PFSK-1 (cell line): ENCODE results near the gene NUDT8.

Experiments used
- FOXP2 ChIP-seq: optimal IDR thresholded peaks from 2 replicates; pipeline ENCODE3; 2011; ENCODE audit warnings: borderline replicate concordance, control low read depth, inconsistent platforms; ENCODE audit not compliant: insufficient read depth; ENCODE audit errors: extremely low read length, extremely low read depth
- POLR2AphosphoS5 ChIP-seq: IDR thresholded peaks from 2 replicates; pipeline ENCODE4 v1.6.1; 2012; ENCODE audit warnings: low read depth, mild to moderate bottlenecking, control low read depth, low read length, moderate library complexity
- SIN3A ChIP-seq: IDR thresholded peaks from 2 replicates; pipeline ENCODE4 v1.6.1; 2012; ENCODE audit warnings: mild to moderate bottlenecking, low read length, moderate library complexity, borderline replicate concordance; ENCODE audit not compliant: insufficient read depth
- TAF1 ChIP-seq: IDR thresholded peaks from 2 replicates; pipeline ENCODE4 v1.6.1; 2012; ENCODE audit warnings: low read length, control low read depth, borderline replicate concordance; ENCODE audit not compliant: insufficient read depth
- TF ChIP-seq, protein P1 (sequence below), 2 experiments: IDR thresholded peaks; 2 replicates each; pipeline versions ENCODE4 v1.6.1 to v1.8.0; 2011 to 2012; ENCODE audit warnings: low read depth in 2 of 2, low read length in 2 of 2, control low read depth in 1 of 2, inconsistent platforms in 1 of 2, mild to moderate bottlenecking in 1 of 2, moderate library complexity in 1 of 2; ENCODE audit not compliant: insufficient read depth in 1 of 2

Gene NUDT8

DNA sequence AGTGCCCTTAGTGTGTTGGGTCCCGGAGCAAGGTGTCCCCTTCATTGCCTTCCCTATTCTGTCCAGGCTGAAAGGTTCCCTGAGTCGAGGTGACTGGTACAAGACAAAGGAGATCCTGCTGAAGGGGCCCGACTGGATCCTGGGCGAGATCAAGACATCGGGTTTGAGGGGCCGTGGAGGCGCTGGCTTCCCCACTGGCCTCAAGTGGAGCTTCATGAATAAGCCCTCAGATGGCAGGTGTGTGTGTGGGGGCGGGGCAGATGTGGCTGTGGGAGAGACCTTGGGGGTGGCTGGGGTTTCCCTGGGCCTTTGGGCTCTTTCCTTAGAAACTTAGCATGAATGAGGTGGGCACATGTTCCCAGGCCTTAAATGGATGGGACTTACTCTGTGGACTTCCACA is 21.3 kb downstream of the NUDT8 start:
- TF ChIP-seq TAF1, result no peak
- TF ChIP-seq SIN3A, result no peak
- no peak for TF ChIP-seq FOXP2
- TF ChIP-seq POLR2AphosphoS5, result no peak
- TF ChIP-seq, protein P1, sequence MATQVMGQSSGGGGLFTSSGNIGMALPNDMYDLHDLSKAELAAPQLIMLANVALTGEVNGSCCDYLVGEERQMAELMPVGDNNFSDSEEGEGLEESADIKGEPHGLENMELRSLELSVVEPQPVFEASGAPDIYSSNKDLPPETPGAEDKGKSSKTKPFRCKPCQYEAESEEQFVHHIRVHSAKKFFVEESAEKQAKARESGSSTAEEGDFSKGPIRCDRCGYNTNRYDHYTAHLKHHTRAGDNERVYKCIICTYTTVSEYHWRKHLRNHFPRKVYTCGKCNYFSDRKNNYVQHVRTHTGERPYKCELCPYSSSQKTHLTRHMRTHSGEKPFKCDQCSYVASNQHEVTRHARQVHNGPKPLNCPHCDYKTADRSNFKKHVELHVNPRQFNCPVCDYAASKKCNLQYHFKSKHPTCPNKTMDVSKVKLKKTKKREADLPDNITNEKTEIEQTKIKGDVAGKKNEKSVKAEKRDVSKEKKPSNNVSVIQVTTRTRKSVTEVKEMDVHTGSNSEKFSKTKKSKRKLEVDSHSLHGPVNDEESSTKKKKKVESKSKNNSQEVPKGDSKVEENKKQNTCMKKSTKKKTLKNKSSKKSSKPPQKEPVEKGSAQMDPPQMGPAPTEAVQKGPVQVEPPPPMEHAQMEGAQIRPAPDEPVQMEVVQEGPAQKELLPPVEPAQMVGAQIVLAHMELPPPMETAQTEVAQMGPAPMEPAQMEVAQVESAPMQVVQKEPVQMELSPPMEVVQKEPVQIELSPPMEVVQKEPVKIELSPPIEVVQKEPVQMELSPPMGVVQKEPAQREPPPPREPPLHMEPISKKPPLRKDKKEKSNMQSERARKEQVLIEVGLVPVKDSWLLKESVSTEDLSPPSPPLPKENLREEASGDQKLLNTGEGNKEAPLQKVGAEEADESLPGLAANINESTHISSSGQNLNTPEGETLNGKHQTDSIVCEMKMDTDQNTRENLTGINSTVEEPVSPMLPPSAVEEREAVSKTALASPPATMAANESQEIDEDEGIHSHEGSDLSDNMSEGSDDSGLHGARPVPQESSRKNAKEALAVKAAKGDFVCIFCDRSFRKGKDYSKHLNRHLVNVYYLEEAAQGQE (IDR thresholded peaks at IDR 0.05; ENCODE audit: insufficient read depth in 1 of 2, low read depth in 2 of 2, low read length in 2 of 2), result no peak

DNA sequence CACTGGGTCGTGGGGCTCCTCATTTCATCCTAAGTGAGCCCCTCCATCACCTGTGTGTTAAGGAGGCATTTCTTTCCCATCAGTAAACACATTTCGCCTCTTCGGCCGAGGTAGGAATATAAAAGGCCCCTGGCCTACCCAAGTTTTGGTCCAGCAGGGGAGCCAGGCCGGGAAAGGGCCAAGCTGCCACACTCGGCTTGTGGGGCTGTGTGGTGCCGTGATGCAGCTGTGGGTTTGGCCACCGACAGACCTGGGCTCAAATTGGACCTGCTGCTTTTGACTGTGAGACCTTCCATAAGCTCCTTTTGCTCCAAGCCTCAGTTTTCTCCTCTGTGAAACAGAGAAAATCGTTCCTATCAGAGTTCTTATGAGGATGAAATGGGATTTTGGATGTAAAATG is 22.2 kb downstream of the NUDT8 start:
- TF ChIP-seq TAF1, result no peak
- TF ChIP-seq, protein P1 (IDR thresholded peaks at IDR 0.05; ENCODE audit: insufficient read depth in 1 of 2, low read depth in 2 of 2, low read length in 2 of 2), result no peak
- TF ChIP-seq FOXP2, result no peak
- no peak for TF ChIP-seq POLR2AphosphoS5

DNA sequence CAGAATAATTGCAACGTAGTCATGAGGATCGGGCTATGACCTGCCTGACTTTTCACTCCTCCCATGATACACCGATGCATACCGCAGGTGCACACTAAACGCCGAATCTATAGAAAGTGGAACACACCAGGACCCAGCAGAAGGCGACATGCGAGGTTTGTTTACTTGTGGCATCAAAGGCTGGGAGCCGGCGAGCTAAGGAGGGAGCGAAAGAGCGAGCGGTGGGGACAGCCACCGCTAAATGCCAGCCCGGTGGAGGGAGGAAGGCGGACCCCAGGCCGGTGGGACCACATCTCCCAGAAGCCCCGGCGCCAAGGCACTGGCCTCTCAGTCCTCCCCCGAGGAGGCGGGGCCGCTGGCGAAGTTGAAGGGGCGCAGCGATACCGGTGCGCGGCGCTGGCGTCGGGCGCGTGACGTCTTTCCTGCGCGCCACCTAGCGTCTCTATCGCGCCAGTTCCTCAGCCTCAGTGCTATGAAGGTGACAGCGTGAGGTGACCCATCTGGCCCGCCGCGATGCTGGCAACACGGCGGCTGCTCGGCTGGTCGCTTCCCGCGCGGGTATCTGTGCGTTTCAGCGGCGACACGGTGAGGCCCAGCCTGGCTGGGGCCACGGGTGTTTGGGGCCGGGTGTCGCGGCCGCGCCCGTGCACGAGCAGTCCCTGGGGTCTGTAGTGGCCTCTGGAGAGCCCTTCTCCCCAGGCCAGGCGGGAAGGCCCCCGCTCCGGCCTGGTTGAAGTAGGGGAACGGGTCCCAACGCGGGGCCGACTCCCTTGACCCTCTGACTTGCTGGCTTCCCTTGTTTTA is 23.0 kb downstream of the NUDT8 start, which contains the start of gene NDUFV1:
Gene NDUFV1 (plus strand): TSS at position 445 of the 804 bp plus-strand sequence. CDS start 69 bp downstream, at position 514.
- TF ChIP-seq FOXP2 (peak; percentile 97), SIN3A (0 out of 2 replicates have a peak, but pooled peaks have one; percentile 51), TAF1 (peak; percentile 55; the same call in 1 of the 2 replicates), POLR2AphosphoS5 (peak; percentile 84)
- TF ChIP-seq, protein P1 (IDR thresholded peaks at IDR 0.05; ENCODE audit: insufficient read depth in 1 of 2, low read depth in 2 of 2, low read length in 2 of 2), result peak; percentile 25 to 44; a peak in 1 of 4 replicates

DNA sequence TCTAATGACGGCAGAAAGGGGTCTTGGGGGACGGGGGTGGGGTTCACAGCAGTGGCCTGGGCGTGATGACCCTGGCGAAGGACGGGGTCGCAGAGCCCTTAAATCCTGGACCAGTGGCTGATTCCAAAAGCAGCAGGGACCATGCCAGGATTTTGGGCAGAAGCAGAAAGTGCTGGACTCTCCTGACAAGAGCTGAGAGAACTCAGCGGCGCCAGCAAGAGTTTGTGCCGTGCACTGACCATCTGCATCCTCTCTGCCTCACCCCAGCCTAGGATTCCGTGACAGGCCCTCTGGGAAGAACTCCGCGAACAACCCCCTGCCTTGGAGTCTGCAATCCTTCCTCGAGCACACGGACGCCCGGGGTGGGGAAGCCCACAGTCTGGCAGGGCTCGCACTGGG is 23.6 kb downstream of the NUDT8 start:
- TF ChIP-seq SIN3A (no peak), FOXP2 (no peak), POLR2AphosphoS5 (no peak), TAF1 (no peak)
- TF ChIP-seq, protein P1 (IDR thresholded peaks at IDR 0.05; ENCODE audit: insufficient read depth in 1 of 2, low read depth in 2 of 2, low read length in 2 of 2), result no peak
